Fibroblast of lung (primary cell): ENCODE results near the gene ASPRV1.
"Not testable (repeated sequence)": the region's sequence is repeated elsewhere in the genome, so short reads cannot be mapped to it uniquely, and the experiment has no call there.

Source experiments
- CTCF ChIP-seq, 2 donors: IDR thresholded peaks in 1 of 2; conservative IDR thresholded peaks in 1 of 2; 1 replicate in 1 of 2; 2 replicates in 1 of 2; pipeline ENCODE4 v1.5.1; 2011 to 2012; ENCODE audit warnings: low read length in 2 of 2, control low read depth in 1 of 2, inconsistent platforms in 1 of 2, low read depth in 1 of 2, mild to moderate bottlenecking in 1 of 2
- EZH2 ChIP-seq: IDR thresholded peaks from 2 replicates; pipeline ENCODE4 v1.5.1; 2012; ENCODE audit warnings: low read length, control low read depth, mild to moderate bottlenecking; ENCODE audit errors: missing control alignments

- TF ChIP-seq CTCF (conservative IDR thresholded peaks at IDR 0.05 in 1 of 2, IDR thresholded peaks at IDR 0.05 in 1 of 2; ENCODE audit: low read depth in 1 of 2, low read length in 2 of 2); EZH2: not testable (repeated sequence)
These were observed 39.1 kb upstream of the ASPRV1 start for GRCh38 chr2:70000529-70000928.
